K562 (cell line): Measurements from ENCODE around the gene DIPK1B. TPM values are rescaled to one million over a fixed set of nuclear protein-coding genes. Genes with fewer than 3 reads are reported as not detected.
"Not testable (repeated sequence)": the region's sequence is repeated elsewhere in the genome, so short reads cannot be mapped to it uniquely, and the experiment has no call there.

Experiments
- ARID1B ChIP-seq: fragments of 450-650 bp; IDR thresholded peaks from 2 replicates; pipeline ENCODE4 v1.6.1; 2016; ENCODE audit warnings: antibody characterized with exemption, mild to moderate bottlenecking, inconsistent platforms
- ATF3 ChIP-seq, 2 experiments: fragments of 450-650 bp in 1 of 2; sonication (generic) in 1 of 2; formaldehyde crosslinking in 1 of 2; IDR thresholded peaks in 1 of 2; conservative IDR thresholded peaks in 1 of 2; 2 replicates each; pipeline versions ENCODE4 v1.6.1 to v1.8.1; 2016 to 2023; ENCODE audit warnings: mild to moderate bottlenecking in 2 of 2, moderate library complexity in 2 of 2, inconsistent platforms in 1 of 2, missing genetic modification reagents in 1 of 2
- ATF7 ChIP-seq: fragments of 450-650 bp; IDR thresholded peaks from 2 replicates; pipeline ENCODE4 v1.7.1; 2014; ENCODE audit warnings: mild to moderate bottlenecking, moderate library complexity
- BHLHE40 ChIP-seq: IDR thresholded peaks from 2 replicates; pipeline ENCODE4 v1.6.1; 2011; ENCODE audit warnings: low read length, improper control_type of control experiment
- CTBP1 ChIP-seq: fragments of 450-650 bp; IDR thresholded peaks from 2 replicates; pipeline ENCODE4 v1.6.1; 2016; ENCODE audit warnings: borderline replicate concordance
- CTCF ChIP-seq, 3 experiments: IDR thresholded peaks in 2 of 3; conservative IDR thresholded peaks in 1 of 3; 2 replicates each; pipeline ENCODE4 v1.5.1; 2011 to 2012; ENCODE audit warnings: low read length in 3 of 3, mild to moderate bottlenecking in 3 of 3, control low read depth in 2 of 3, improper control_type of control experiment in 1 of 3, inconsistent platforms in 1 of 3, low read depth in 1 of 3, mixed read lengths in 1 of 3, moderate library complexity in 1 of 3; ENCODE audit not compliant: insufficient read depth in 2 of 3
- CXXC5 ChIP-seq: fragments of 250-450 bp; sonication (Bioruptor Pico); IDR thresholded peaks from 2 replicates; pipeline ENCODE4 v1.8.0; 2022; ENCODE audit warnings: inconsistent platforms, mild to moderate bottlenecking, moderate library complexity
- DPF2 ChIP-seq: fragments of 450-650 bp; IDR thresholded peaks from 2 replicates; pipeline ENCODE4 v1.6.1; 2016
- FOSL1 ChIP-seq: fragments of 200-800 bp; sonication (Bioruptor generic); conservative IDR thresholded peaks from 2 replicates; pipeline ENCODE4 v1.6.1; 2016; ENCODE audit warnings: missing genetic modification characterization, missing compliant biosample characterization
- JUND ChIP-seq, 2 experiments: IDR thresholded peaks; 2 replicates in 1 of 2; 3 replicates in 1 of 2; pipeline ENCODE4 v1.6.1; 2011; ENCODE audit warnings: borderline replicate concordance in 2 of 2, low read depth in 2 of 2, low read length in 2 of 2, improper control_type of control experiment in 1 of 2, missing biosample characterization in 1 of 2, missing genetic modification characterization in 1 of 2, missing genetic modification reagents in 1 of 2
- RAD51 ChIP-seq: fragments of 450-650 bp; IDR thresholded peaks from 2 replicates; pipeline ENCODE4 v1.7.1; 2016; ENCODE audit warnings: low read depth, mild to moderate bottlenecking, borderline replicate concordance
- SMARCA4 ChIP-seq: fragments of 450-650 bp; IDR thresholded peaks from 2 replicates; pipeline ENCODE4 v1.6.1; 2016
- TFE3 ChIP-seq: fragments of 450-650 bp; formaldehyde crosslinking; IDR thresholded peaks from 2 replicates; pipeline ENCODE4 v1.4.0; 2020; ENCODE audit warnings: mild to moderate bottlenecking, mixed read lengths
- USF1 ChIP-seq: sonication (generic); formaldehyde crosslinking; IDR thresholded peaks from 2 replicates; pipeline ENCODE4 v1.9.0; 2022; ENCODE audit warnings: mild to moderate bottlenecking, missing genetic modification reagents
- USF2 ChIP-seq: sonication (generic); formaldehyde crosslinking; IDR thresholded peaks from 2 replicates; pipeline ENCODE4 v1.5.0; 2020; ENCODE audit warnings: missing genetic modification reagents
- polyA plus RNA-seq, 8 experiments: library from polyadenylated mRNA; depleted of rRNA in 4 of 8; stranded (reverse) in 5 of 8; unstranded in 3 of 8; fragments of >200 nt; fragmentation: Nextera tagmentation in 2 of 8; fragmentation: Illumina TruSeq in 1 of 8; extraction: Ambion mirVana in 2 of 8; extraction: Trizol in 1 of 8; gene quantifications; 2 replicates each; pipeline versions ENCODE4 v1.2.1 to v1.2.3, GENCODE V29; 2011 to 2014; ENCODE audit warnings: inconsistent platforms in 1 of 8, missing spikeins in 1 of 8
- total RNA-seq, 7 experiments: library from RNA; depleted of rRNA in 6 of 7; stranded (reverse); fragments of >200 nt in 6 of 7; fragmentation: Illumina TruSeq in 2 of 7; extraction: Trizol in 2 of 7; gene quantifications; 2 replicates each; pipeline versions ENCODE4 v1.2.1 to v1.2.3, GENCODE V29; 2011 to 2021; ENCODE audit warnings: low replicate concordance in 1 of 7

DIPK1B gene
- total and polyA plus RNA-seq, 9 of the 15 experiments (the other 6 are each of a cell fraction or from before 2014, with no cell fraction given): 0.08 to 22.3 (median 5.9) TPM

- TF ChIP-seq ATF7: peak; percentile 45
- TF ChIP-seq JUND (IDR thresholded peaks at IDR 0.05; ENCODE audit: borderline replicate concordance, low read depth, low read length): peak; percentile 70; the same call in 1 of the 2 replicates
- TF ChIP-seq JUND (tag; IDR thresholded peaks at IDR 0.05; ENCODE audit: borderline replicate concordance, low read depth, low read length); ATF3 (CRISPR knock-in tag; conservative IDR thresholded peaks at IDR 0.05): not testable (repeated sequence)
- TF ChIP-seq BHLHE40: peak; percentile 63; the same call in 1 of the 2 replicates
- TF ChIP-seq ARID1B: peak; percentile 43; the same call in 1 of the 2 replicates
- peak; percentile 81 for TF ChIP-seq USF2 (CRISPR knock-in tag)
- TF ChIP-seq ATF3 (IDR thresholded peaks at IDR 0.05): peak; percentile 88
- TF ChIP-seq CTCF (IDR thresholded peaks at IDR 0.05 in 2 of 3, conservative IDR thresholded peaks at IDR 0.05 in 1 of 3; ENCODE audit: insufficient read depth in 2 of 3, low read depth in 1 of 3, low read length in 3 of 3): peak in 1 of 3 experiments; percentile 19; a peak in 1 of 6 replicates
- TF ChIP-seq USF1 (CRISPR knock-in tag): peak; percentile 90
- peak; percentile 18; the same call in 1 of the 2 replicates for TF ChIP-seq SMARCA4
- TF ChIP-seq DPF2: peak; percentile 35; the same call in 1 of the 2 replicates
- peak; percentile 88 for TF ChIP-seq RAD51
- TF ChIP-seq CXXC5 (CRISPR knock-in tag): peak; percentile 58
- TF ChIP-seq CTBP1: peak; percentile 30; the same call in 1 of the 2 replicates
- peak; percentile 51 for TF ChIP-seq FOSL1
- TF ChIP-seq TFE3 (CRISPR knock-in tag): peak; percentile 72
Observed at GRCh38 chr9:136766410-136767120, 54.2 kb downstream of the DIPK1B start (continued).
